GM18909 (cell line): ENCODE data around the gene GFRAL.
"Not testable (repeated sequence)": the region's sequence is repeated elsewhere in the genome, so short reads cannot be mapped to it uniquely, and the experiment has no call there.

Source experiments
- ATAC-seq: cut with Tn5 transposase; IDR thresholded peaks from one replicate; pipeline ENCODE4 v1.9.1; 2021; ENCODE audit warnings: mild to moderate bottlenecking; ENCODE audit not compliant: unreplicated experiment, poor library complexity

Gene GFRAL, protein sequence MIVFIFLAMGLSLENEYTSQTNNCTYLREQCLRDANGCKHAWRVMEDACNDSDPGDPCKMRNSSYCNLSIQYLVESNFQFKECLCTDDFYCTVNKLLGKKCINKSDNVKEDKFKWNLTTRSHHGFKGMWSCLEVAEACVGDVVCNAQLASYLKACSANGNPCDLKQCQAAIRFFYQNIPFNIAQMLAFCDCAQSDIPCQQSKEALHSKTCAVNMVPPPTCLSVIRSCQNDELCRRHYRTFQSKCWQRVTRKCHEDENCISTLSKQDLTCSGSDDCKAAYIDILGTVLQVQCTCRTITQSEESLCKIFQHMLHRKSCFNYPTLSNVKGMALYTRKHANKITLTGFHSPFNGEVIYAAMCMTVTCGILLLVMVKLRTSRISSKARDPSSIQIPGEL

DNA sequence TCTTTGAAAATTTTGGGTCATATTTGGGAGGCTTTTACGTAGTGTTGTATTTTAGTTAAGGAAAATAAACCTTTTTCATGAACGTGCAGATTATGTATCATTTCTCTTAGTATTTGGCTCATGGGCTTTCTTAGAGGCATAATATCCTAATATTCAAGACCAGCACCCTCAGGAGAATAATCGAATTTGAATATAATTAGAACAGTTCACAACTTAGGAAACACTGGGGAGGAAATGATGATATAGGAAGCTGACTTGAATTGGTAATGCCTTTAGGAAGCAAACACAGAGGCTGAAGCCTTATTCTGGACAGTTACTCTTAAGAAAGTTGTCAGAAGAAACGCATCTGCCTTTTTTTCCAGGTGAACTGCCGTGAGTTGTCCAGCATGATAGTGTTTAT is at the start of gene GFRAL:
TSS of gene GFRAL (plus strand) at position 301 of the 400 bp plus-strand sequence. CDS start at position 387, 86 bp downstream.
- ATAC-seq, result no peak

DNA sequence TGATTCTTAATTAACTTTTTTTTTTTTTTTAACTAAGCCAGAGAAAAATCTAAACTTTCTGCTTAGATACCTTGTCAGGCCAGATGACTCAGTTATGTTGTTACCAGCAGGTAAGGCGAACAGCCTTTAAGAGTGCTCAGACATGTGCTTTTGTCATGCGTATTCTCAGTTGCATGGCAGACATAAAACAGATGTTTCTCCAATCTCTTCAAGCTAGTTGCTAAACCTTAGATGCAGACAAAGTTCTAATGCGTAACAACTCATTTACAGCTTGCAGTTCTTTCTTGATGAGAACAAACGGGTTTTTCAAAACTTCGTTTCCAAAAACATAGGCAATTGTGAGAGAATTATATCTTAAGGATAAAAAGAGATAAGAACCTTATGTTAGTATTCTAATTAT is 49.6 kb upstream of the GFRAL start:
- ATAC-seq, result no peak

DNA sequence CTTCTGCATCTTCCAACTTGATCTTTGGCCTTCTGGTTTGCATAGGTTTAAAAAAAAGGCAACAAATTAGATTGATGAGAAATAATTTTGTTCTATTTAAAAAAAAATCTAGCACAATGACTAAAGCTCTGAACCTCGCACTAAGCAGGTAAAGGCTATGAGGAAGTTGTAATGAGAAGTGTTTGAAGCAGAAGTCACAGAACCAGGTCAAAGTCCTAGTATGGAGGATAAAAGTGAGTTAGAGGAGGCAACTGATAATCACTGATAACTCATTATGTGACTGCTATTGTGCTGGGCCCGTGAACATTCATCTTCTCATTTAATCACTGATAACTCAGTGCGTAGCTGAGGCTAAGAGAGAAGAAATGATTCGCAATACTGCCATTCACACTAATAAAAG is 46.1 kb upstream of the GFRAL start:
- no peak for ATAC-seq

DNA sequence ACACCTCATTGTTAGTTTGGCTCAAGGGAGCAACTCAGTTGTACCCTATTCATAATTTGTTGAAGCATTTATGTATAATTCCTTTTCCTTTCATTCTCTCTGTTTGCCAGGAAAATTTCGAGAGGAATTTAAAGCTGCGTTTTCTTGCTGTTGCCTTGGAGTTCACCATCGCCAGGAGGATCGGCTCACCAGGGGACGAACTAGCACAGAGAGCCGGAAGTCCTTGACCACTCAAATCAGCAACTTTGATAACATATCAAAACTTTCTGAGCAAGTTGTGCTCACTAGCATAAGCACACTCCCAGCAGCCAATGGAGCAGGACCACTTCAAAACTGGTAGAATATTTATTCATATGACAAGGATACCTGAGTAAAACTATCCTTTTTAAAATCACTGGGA is 45.2 kb upstream of the GFRAL start:
- ATAC-seq, result no peak

DNA sequence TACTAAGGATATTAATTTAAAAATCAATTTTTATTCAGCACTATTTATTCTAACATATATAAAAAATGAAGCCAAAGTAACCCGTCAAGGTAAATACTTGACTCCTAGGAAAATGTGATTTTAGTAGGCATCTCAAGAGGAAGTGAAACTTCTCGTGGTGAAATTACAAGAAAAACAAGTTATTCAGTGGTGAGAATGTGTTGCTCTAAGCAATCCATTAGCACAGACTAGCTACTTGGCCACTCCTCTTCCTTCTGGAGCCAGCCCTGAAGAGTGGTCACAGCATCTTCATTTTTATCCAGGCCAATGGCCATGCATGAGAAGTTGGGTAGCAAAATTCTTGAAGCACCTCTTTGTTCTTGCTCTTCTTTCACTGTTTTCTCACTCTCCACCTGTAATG is 40.4 kb upstream of the GFRAL start:
- peak; percentile 62 for ATAC-seq

DNA sequence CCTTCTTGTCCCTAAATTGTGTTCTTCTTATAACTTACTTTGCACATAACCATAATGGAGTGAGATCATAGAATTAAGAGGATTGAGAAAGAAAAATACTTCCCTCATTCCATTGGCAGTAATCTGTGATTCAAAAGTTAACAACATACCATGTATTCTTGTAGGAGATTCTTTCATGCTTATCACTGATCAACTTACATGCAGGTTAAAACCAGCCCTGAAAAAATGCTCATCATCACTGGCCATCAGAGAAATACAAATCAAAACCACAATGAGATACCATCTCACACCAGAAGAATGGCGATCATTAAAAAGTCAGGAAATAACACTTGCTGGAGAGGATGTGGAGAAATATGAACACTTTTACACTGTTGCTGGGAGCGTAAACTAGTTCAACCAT is 36.5 kb upstream of the GFRAL start:
- no peak for ATAC-seq

DNA sequence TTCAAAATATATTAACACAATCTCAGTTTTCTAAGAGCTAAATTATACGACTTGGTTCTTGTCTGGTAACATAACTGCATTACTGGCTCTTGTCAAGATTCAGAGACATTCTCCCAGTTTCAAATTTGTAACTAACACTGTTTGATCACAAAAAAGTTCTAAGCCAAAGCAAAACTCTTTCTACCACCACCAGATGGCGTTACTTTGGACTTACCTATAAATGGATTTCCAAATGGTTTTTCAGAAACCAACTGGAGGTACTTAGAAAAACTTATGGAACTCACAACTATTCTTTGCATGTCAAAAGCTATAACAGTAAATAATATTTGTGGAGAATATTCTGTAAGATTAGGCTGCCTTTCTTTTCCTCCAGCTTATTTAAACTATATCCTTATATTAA is 34.2 kb upstream of the GFRAL start:
- no peak for ATAC-seq

DNA sequence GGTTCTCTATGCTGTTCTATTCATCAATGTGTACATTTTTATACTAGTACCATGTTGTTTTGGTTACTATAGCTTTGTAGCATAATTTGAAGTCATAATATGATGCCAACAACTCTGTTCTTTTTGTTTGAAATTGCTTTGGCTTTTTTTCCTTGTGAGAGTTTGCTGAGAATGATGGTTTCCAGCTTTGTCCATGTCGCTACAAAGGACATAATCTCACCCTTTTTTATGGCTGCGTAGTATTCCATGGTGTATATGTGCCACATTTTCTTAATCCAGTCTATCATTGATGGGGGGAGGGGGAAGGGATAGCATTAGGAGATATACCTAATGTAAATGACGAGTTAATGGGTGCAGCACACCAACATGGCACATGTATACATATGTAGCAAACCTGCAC is 30.1 kb upstream of the GFRAL start:
- ATAC-seq, result not testable (repeated sequence)

DNA sequence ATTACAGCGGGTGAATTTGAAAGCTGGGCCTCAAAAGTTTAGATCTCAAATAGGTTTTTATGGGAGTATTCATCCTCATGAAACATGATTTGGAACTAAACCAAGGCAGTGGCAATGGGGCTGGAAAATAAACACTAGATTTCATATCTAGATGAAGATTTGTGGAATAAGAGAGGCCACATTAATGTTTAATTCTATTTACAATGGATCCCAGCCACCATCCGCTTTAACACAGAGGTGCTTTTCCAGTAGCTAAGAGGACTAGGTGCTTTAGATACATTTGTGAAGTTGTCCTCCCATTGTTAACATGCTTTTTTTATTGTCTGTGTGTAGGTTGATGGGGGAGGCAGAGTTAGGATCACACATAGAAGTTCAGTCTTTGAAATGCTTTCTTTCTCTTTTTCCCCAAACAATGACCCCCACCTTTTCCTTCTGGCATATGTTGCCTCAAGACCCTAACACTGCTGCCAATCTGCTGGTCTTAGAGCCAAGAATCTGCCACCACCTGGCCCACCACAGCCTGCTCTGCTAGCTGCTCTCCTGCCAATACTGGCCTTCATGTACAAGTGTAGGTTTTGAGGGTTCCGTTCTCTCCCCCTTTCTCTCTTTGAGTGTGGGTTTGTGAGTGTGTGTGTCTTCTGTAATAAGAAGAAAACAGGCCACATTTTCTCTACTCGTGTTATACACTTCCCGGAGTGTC is 27.8 kb upstream of the GFRAL start:
- ATAC-seq, result no peak

DNA sequence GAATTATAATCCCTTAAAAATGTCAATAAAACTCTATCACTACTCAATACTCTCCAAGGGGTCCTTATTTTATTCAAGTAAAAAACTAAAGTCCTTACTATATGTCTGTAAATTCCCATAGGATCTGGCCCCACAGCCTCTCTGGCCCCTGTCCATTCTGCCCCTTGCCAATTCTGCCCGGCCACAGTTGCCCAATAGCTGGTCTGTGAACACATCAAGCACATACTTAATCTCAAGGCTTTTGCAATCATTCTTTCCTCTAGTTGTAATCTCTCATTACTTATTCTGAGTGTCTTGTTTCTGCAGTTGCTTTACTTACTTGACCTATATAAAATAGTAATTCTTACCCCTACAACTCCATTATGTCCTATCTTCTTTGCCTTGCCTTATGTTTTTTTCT is 22.5 kb upstream of the GFRAL start:
- ATAC-seq, result no peak

DNA sequence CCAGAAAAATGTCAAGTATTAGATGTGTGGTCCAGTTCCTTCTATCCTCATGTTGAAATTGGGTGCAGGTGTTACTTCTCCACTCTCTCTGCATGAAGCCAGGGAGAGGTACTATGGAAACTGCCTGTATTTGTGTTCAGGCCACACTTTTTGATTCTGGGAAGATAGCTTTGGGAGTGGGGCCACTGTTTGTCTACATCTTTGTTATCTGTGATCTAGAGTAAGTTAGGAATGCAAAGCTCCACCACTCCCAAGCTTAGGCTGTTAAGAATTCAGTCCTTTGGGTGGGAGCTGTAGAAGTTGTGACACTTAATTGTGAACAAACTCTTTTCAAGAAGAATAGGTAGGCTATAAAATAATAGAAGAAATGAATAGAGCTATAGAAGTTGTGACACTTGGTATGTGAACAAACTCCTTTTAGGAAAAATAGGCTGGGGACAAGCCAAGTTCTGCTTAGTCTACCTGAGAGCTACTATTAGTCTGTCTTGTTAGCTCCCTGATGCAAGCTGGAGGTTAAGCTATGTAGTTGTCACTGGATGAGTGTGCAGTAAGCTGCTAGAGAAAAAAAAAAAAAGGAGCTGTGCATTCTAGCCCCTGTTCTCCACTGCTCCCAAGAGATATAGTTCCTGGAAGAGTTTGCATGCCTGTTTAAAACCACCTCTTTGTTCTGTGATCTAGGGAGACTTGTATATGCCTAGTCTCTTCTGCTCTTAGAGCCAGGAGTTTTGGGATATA is 7.1 kb upstream of the GFRAL start:
- ATAC-seq, result no peak

DNA sequence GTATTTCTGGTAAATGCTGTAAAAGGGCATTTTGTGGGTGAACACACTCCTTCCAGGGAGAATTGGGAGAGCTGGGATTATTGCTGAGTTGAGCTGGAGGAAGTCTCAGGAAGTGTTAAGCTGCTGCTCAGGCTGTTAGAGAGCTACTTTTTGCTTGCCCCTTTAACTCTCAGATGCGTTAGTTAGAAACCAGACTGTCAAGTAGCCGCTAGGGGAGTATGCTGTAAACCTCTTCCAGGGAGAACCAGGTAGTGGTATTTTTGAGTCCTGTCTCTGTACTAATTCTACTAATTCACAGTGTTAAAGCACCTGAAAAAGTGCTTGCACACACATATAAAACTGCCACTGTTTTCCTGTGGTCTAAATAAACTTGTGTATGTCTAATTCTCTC is 6.6 kb upstream of the GFRAL start:
- no peak for ATAC-seq

DNA sequence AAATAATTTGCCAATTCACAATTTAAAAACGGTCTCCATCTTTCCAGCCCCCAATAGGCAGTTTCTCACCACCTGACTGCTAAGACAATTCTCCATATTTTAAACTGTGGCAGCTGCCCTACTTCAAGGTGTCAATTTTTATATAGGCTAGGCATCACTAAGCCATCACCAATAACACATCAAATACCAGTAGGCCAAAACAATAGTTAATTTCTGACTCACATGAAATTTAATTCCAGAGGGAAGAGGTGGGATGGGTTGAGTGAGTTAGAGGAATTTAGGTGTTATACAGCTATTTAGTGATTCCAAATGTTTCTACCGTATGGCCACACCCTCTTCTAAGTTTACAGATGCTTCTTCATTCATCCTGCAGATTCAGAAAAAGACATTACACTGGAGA is 49.9 kb downstream of the GFRAL start:
- no peak for ATAC-seq

DNA sequence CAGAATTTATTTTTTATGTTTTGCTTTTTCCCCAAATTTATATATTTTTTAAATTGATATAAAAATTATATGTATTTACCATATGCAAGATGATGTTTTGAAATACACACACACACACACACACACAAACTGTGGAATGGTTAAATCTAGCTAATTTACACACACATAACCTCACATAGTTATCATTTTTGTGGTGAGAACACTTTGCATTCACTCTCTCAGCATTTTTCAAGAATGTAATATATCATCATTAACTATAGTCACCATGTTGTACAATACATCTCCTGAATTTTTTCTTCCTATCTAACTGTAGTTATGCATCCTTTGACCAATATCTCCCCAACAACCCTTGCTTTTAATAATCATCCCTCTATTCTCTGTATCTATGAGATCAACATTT is 52.2 kb downstream of the GFRAL start:
- no peak for ATAC-seq

DNA sequence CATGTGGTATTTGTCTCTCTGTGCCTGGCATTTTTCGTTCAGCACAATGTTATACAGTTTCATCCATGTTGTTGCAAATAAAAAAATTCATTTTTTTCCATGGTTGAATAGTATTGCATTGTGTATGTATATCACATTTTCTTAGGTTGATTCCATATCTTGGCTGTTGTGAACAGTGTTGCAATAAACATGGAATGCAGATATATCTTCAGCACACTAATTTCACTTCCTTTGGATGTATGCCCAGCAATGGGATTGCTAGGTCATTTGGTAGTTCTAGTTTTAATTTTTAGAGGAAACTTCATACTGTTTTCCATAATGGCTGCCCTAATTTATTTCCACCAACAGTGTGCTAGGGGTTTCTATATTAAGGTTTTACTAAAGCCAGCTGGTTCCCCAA is 52.6 kb downstream of the GFRAL start:
- ATAC-seq, result no peak

DNA sequence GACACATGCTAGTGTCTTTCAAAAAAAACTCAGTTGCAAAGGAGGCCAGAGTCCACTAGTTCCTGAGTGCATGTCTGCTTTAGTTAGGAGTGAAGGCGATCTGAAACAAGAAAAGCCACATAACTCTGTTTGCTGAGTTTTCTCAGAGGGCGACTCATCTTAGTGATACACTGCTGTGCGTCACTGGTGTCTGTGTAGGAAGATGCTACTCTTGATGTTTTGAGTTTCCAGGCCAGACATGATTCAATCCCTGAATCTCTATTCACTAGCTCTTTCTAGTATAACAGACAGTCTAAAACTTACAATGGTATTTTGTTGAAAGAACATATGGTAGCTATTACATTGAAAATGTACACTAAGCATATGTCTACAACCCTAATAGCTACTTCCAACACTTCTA is 60.9 kb downstream of the GFRAL start:
- no peak for ATAC-seq

DNA sequence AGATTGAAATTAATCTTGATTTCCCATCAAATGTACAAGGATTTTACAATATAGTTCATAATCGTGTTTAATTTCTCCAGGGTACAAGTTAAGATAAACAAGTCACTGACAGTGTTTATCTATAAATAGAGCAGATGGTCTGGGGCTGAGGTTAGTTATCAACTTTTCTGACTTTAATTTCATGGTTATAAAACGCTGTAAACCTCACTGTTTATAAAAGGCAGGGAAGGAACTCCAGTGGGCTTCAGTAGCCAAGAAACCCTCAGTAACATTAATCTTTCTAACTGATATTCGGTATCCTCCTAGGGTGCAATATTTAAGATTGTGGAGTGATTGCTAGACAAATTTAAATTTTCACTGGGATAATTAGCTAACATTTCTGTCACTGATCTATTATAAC is 68.6 kb downstream of the GFRAL start:
- no peak for ATAC-seq

DNA sequence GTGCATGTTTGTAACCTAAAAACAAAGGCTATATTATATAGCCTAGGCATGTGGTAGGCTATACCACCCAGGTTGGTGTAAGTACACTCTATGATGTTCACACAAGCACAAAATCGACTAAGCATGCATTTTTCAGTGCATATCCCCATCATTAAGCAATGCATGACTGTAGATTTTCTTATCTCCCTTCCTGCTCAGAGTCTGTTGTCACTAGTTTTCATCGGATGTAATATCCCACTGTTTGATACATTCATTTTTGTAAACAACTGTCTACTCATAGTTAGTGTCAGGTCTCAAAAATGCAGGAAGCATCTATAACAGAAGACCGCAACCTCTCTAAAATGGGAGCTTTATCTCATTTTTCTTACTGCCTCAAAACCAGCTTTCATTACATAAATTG is 70.7 kb downstream of the GFRAL start:
- no peak for ATAC-seq

DNA sequence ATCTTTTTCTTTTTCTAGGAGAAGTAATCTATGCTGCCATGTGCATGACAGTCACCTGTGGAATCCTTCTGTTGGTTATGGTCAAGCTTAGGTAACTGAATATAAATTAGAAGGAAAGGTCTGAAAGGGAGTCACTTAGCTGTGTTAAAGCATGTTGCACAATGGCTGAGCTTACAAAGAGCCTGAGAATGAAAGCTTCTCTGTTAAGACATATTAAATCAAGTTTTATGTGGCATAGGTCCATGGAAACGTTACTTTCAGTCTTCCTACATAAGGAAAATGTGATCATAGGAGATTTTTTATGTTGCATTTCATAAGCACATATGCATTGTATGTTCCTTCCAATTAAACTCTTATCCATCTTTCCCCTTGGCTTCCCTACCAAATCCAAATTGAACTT is 72.1 kb downstream of the GFRAL start:
- no peak for ATAC-seq

DNA sequence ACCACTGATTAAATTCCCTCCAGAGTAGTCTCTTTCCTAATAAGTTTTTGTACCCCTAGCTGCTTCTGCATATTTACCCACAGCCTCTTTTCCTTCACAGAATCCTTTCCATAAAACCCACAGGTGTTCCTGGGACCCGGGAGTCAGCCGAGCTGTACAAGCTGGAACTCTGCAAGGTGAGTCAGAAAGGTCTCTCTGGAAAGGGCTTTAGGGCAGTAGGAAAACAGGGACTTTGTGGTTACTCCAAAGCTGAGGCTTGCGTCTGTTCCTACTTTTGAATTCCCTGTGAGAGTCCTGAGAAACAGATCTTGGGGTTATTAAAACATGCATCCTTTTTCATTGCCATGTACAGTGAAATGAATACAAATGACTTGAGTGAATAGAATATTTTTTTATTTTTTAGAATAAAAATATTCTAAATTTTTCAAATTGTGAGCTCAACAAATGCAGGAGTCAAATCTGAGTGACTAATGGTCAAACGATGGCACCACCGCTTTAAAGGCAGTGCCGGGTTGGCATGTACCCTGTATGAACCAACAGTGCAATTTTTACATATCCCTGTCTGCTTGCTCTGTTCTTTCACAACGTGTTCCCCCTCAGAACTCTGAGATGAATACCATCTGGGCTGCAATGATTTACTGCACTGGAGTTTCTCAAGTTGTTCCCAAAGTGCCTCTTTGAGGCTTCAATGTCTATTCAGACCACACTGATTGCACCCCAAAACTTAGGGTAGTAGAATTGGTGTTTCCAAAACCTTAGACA is 78.4 kb downstream of the GFRAL start:
- ATAC-seq, result no peak

DNA sequence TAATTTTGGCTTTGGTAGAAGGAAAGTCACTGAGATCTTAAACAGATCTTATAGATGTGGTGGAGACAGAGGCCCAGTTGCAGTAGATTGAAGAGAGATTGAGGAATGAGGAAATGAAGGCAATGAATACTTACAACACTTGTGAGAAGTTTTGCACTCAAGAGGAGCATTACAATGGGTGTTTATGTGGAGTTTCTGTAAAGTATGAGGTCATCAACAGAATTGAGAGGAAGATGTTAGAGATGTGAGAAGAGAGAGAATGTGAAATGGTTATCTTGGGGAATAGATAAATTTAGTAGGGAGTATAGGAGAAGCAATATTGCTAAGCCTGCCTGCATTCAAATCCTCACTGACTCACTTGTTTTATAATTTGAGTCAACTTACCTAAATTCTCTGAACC is 83.4 kb downstream of the GFRAL start:
- no peak for ATAC-seq
